WTC11 (cell line): Measurements from ENCODE around the gene TRIM7.

ENCODE experiments used
- ARID4B ChIP-seq: sonication (generic); formaldehyde crosslinking; IDR thresholded peaks from 2 replicates; pipeline ENCODE4 v1.8.0; 2023; ENCODE audit warnings: missing genetic modification reagents, mild to moderate bottlenecking, borderline replicate concordance
- ATF2 ChIP-seq: sonication (generic); formaldehyde crosslinking; IDR thresholded peaks from 2 replicates; pipeline ENCODE4 v1.8.1; 2022; ENCODE audit warnings: low read depth, missing genetic modification reagents, borderline replicate concordance
- CTCF ChIP-seq: fragments of 200-600 bp; IDR thresholded peaks from 2 replicates; pipeline ENCODE4 v1.8.0; 2022; ENCODE audit warnings: antibody characterized with exemption
- E2F5 ChIP-seq: sonication (generic); formaldehyde crosslinking; IDR thresholded peaks from 2 replicates; pipeline ENCODE4 v1.8.1; 2022; ENCODE audit warnings: mild to moderate bottlenecking, moderate library complexity, missing genetic modification reagents
- ELF4 ChIP-seq: sonication (generic); formaldehyde crosslinking; IDR thresholded peaks from 2 replicates; pipeline ENCODE4 v1.8.1; 2022; ENCODE audit warnings: low read depth, mild to moderate bottlenecking, moderate library complexity, missing genetic modification reagents
- GRHL2 ChIP-seq: fragments of 250-450 bp; sonication (Bioruptor Pico); IDR thresholded peaks from 2 replicates; pipeline ENCODE4 v1.8.0; 2022; ENCODE audit warnings: mild to moderate bottlenecking, moderate library complexity; ENCODE audit not compliant: insufficient replicate concordance, severe bottlenecking
- IRF2 ChIP-seq: sonication (generic); formaldehyde crosslinking; IDR thresholded peaks from 2 replicates; pipeline ENCODE4 v1.8.0; 2022; ENCODE audit warnings: low read depth, missing genetic modification reagents, borderline replicate concordance
- MAX ChIP-seq: sonication (generic); formaldehyde crosslinking; IDR thresholded peaks from 2 replicates; pipeline ENCODE4 v1.8.0; 2022; ENCODE audit warnings: mild to moderate bottlenecking, missing genetic modification reagents
- NR1H2 ChIP-seq: sonication (generic); formaldehyde crosslinking; IDR thresholded peaks from 2 replicates; pipeline ENCODE4 v1.9.0; 2021; ENCODE audit warnings: mild to moderate bottlenecking, moderate library complexity, missing genetic modification reagents
- SMAD3 ChIP-seq: sonication (generic); formaldehyde crosslinking; IDR thresholded peaks from 2 replicates; pipeline ENCODE4 v1.8.0; 2022; ENCODE audit warnings: missing genetic modification reagents, mild to moderate bottlenecking, borderline replicate concordance
- STAT6 ChIP-seq: sonication (generic); formaldehyde crosslinking; conservative IDR thresholded peaks from 2 replicates; pipeline ENCODE4 v1.8.1; 2023; ENCODE audit warnings: mild to moderate bottlenecking, low read depth, missing genetic modification reagents, moderate library complexity
- TEAD4 ChIP-seq: sonication (generic); formaldehyde crosslinking; IDR thresholded peaks from 2 replicates; pipeline ENCODE4 v1.8.0; 2022; ENCODE audit warnings: mild to moderate bottlenecking, missing genetic modification reagents
- USF2 ChIP-seq: sonication (generic); formaldehyde crosslinking; IDR thresholded peaks from 2 replicates; pipeline ENCODE4 v1.8.1; 2023; ENCODE audit warnings: mild to moderate bottlenecking, missing genetic modification reagents, moderate library complexity
- ZNF396 ChIP-seq: fragments of 250-450 bp; sonication (Bioruptor Pico); IDR thresholded peaks from 2 replicates; pipeline ENCODE4 v1.8.0; 2021; ENCODE audit warnings: mild to moderate bottlenecking, moderate library complexity, borderline replicate concordance

GRCh38 chr5:181242031-181242451, 37.0 kb upstream of the TRIM7 start:
- TF ChIP-seq CTCF (no peak), E2F5 (no peak), GRHL2 (CRISPR knock-in tag) (no peak), ARID4B (no peak), ELF4 (CRISPR knock-in tag) (no peak), MAX (CRISPR knock-in tag) (no peak), TEAD4 (CRISPR knock-in tag) (no peak), USF2 (CRISPR knock-in tag) (no peak), ZNF396 (no peak), NR1H2 (CRISPR knock-in tag) (no peak), SMAD3 (no peak), STAT6 (CRISPR knock-in tag) (no peak), IRF2 (CRISPR knock-in tag) (no peak), ATF2 (CRISPR knock-in tag) (no peak)
